NCI-H460 (cell line): ENCODE measurements around the gene NDUFS1. TPM values are rescaled to one million over a fixed set of nuclear protein-coding genes. Genes with fewer than 3 reads are reported as not detected.
"Not testable (repeated sequence)": the region's sequence is repeated elsewhere in the genome, so short reads cannot be mapped to it uniquely, and the experiment has no call there.

Source experiments
- DNase-seq: peaks from one replicate; pipeline ENCODE4 v3.0.0-alpha.2; 2016; ENCODE audit warnings: low read depth; ENCODE audit errors: extremely low read depth
- total RNA-seq: library from RNA; depleted of rRNA; stranded (reverse); fragments of >200 nt; shearing (Covaris generic); gene quantifications from 2 replicates; pipeline ENCODE4 v1.2.3, GENCODE V29; 2014

The NDUFS1 gene
- total RNA-seq, 1 experiment from 2014 or later = 203 TPM

GRCh38 chr2:206163251-206163880 lies 4.1 kb upstream of the NDUFS1 start:
- DNase-seq = no peak

GRCh38 chr2:206162401-206162800 lies 3.2 kb upstream of the NDUFS1 start:
- not testable (repeated sequence) for DNase-seq

GRCh38 chr2:206160807-206161179 lies 1.5 kb upstream of the NDUFS1 start:
- no peak for DNase-seq

- DNase-seq = no peak
Observed at GRCh38 chr2:206160125-206160806, 1.0 kb upstream of the NDUFS1 start.

GRCh38 chr2:206158563-206159345 lies 490 bp downstream of the NDUFS1 start:
- DNase-seq = no peak

- not testable (repeated sequence) for DNase-seq
Observed at GRCh38 chr2:206157014-206157413, 2.2 kb downstream of the NDUFS1 start.

GRCh38 chr2:206154197-206154596 lies 5.0 kb downstream of the NDUFS1 start:
- DNase-seq = peak; percentile 39

GRCh38 chr2:206150631-206151030 lies 8.6 kb downstream of the NDUFS1 start:
- no peak for DNase-seq

- no peak for DNase-seq
Observed at GRCh38 chr2:206150168-206150567, 9.1 kb downstream of the NDUFS1 start.

- DNase-seq = no peak
Observed at GRCh38 chr2:206149330-206149729, 9.9 kb downstream of the NDUFS1 start.

- DNase-seq = no peak
Observed at GRCh38 chr2:206145665-206146064, 13.6 kb downstream of the NDUFS1 start.

- no peak for DNase-seq
Observed at GRCh38 chr2:206144383-206144782, 14.9 kb downstream of the NDUFS1 start.

GRCh38 chr2:206143451-206143850 lies 15.8 kb downstream of the NDUFS1 start:
- DNase-seq = no peak

- DNase-seq = no peak
Observed at GRCh38 chr2:206127656-206128055, 31.6 kb downstream of the NDUFS1 start.

- no peak for DNase-seq
Observed at GRCh38 chr2:206125901-206126300, 33.3 kb downstream of the NDUFS1 start.

GRCh38 chr2:206122569-206122968 lies 36.7 kb downstream of the NDUFS1 start:
- not testable (repeated sequence) for DNase-seq

GRCh38 chr2:206116278-206116677 lies 43.0 kb downstream of the NDUFS1 start:
- no peak for DNase-seq

GRCh38 chr2:206115026-206115578 lies 44.1 kb downstream of the NDUFS1 start:
- no peak for DNase-seq

- no peak for DNase-seq
Observed at GRCh38 chr2:206112846-206113547, 46.2 kb downstream of the NDUFS1 start.

GRCh38 chr2:206112108-206112507 lies 47.1 kb downstream of the NDUFS1 start:
- DNase-seq = no peak

- no peak for DNase-seq
Observed at GRCh38 chr2:206108713-206109112, 50.5 kb downstream of the NDUFS1 start.
